ENCODE measurements around the gene CWH43.
"Not testable (repeated sequence)": the region's sequence is repeated elsewhere in the genome, so short reads cannot be mapped to it uniquely, and the experiment has no call there.

CWH43 gene

GRCh38 chr4:49036528-49036927 is 50.5 kb downstream of the CWH43 start:
- DNase-seq (ENCODE audit: low read depth): no peak
- TF ChIP-seq CTCF (conservative IDR thresholded peaks at IDR 0.05; ENCODE audit: low read depth, low read length): no peak
- no peak overlapping the region for H3K4me3 ChIP-seq (ENCODE audit: low read length)

GRCh38 chr4:49044270-49044669 is 58.2 kb downstream of the CWH43 start:
- H3K4me3 ChIP-seq (ENCODE audit: low read length): no peak overlapping the region
- TF ChIP-seq CTCF (conservative IDR thresholded peaks at IDR 0.05; ENCODE audit: low read depth, low read length): no peak
- no peak for DNase-seq (ENCODE audit: low read depth)

GRCh38 chr4:49058306-49058705 is 72.2 kb downstream of the CWH43 start:
- no peak overlapping the region for H3K4me3 ChIP-seq (ENCODE audit: low read length)
- no peak for DNase-seq (ENCODE audit: low read depth)
- no peak for TF ChIP-seq CTCF (conservative IDR thresholded peaks at IDR 0.05; ENCODE audit: low read depth, low read length)

GRCh38 chr4:49063670-49064069 is 77.6 kb downstream of the CWH43 start:
- no peak overlapping the region for H3K4me3 ChIP-seq (ENCODE audit: low read length)
- TF ChIP-seq CTCF (conservative IDR thresholded peaks at IDR 0.05; ENCODE audit: low read depth, low read length): no peak
- DNase-seq (ENCODE audit: low read depth): no peak

- DNase-seq (ENCODE audit: low read depth); H3K4me3 ChIP-seq (ENCODE audit: low read length): not testable (repeated sequence)
Observed at GRCh38 chr4:49072196-49072595, 86.1 kb downstream of the CWH43 start.

- not testable (repeated sequence) for DNase-seq (ENCODE audit: low read depth)
Observed at GRCh38 chr4:49091883-49092282, 105.8 kb downstream of the CWH43 start.

GRCh38 chr4:49092608-49093135 is 106.6 kb downstream of the CWH43 start:
- H3K4me3 ChIP-seq (ENCODE audit: low read length); DNase-seq (ENCODE audit: low read depth): not testable (repeated sequence)

More at GRCh38 chr4:49091883-49092282, 105.8 kb downstream of the CWH43 start:
- not testable (repeated sequence) for H3K4me3 ChIP-seq (ENCODE audit: low read length)

- H3K4me3 ChIP-seq (ENCODE audit: low read length); DNase-seq (ENCODE audit: low read depth): not testable (repeated sequence)
Observed at GRCh38 chr4:49096215-49096614, 110.1 kb downstream of the CWH43 start.

- DNase-seq (ENCODE audit: low read depth); H3K4me3 ChIP-seq (ENCODE audit: low read length): not testable (repeated sequence)
Observed at GRCh38 chr4:49096627-49097026, 110.6 kb downstream of the CWH43 start.

- not testable (repeated sequence) for DNase-seq (ENCODE audit: low read depth)
Observed at GRCh38 chr4:49097071-49097470, 111.0 kb downstream of the CWH43 start.

GRCh38 chr4:49097505-49097904 is 111.4 kb downstream of the CWH43 start:
- not testable (repeated sequence) for DNase-seq (ENCODE audit: low read depth); H3K4me3 ChIP-seq (ENCODE audit: low read length)

More at GRCh38 chr4:49097071-49097470, 111.0 kb downstream of the CWH43 start:
- not testable (repeated sequence) for H3K4me3 ChIP-seq (ENCODE audit: low read length)

- not testable (repeated sequence) for DNase-seq (ENCODE audit: low read depth); H3K4me3 ChIP-seq (ENCODE audit: low read length)
Observed at GRCh38 chr4:49098034-49098759, 112.1 kb downstream of the CWH43 start.

- not testable (repeated sequence) for DNase-seq (ENCODE audit: low read depth); H3K4me3 ChIP-seq (ENCODE audit: low read length)
Observed at GRCh38 chr4:49099831-49100444, 113.9 kb downstream of the CWH43 start.

GRCh38 chr4:49102344-49102898 is 116.3 kb downstream of the CWH43 start:
- not testable (repeated sequence) for DNase-seq (ENCODE audit: low read depth); H3K4me3 ChIP-seq (ENCODE audit: low read length)

Measured in retinal pigment epithelial cell (primary cell).